Hematopoietic multipotent progenitor cell treated with erythropoietin and hydrocortisone succinate and interleukin-3 and kit ligand, for 8 days (in vitro differentiated cells): ENCODE data around the gene CSGALNACT2.

Experiments used
- DNase-seq: peaks from one replicate; pipeline ENCODE4 v3.0.0-alpha.2; 2015

Gene CSGALNACT2

GRCh38 chr10:43124574-43125273, 13.5 kb upstream of the CSGALNACT2 start:
- no peak for DNase-seq

DNA sequence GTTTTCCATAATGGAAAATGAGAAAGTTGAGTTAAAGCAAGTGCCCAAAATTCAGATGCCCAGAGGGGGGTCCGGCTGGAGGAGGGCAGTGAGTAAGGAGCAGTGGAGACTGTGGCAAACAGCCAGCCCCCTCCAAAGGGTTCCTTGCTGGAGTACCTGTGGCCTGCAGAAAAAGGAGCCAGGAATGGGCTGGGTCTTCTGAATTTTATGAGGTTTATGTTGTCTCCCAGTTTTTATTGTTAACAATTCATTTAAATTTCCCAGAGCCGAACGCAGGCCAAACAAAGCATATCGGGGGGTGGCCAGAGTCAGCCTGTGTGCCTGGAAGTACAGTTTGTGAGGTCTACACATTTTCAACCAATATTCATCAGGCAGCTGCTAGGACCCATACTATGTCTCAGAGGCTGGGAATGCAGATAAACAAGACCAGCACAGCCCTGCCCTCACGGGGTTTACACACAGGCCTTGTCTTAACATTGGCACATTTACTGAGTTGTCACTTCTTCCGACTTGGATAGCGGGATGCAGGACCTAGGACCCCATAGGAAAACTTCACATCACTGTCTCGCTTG, 12.9 kb upstream of the CSGALNACT2 start:
- no peak for DNase-seq

GRCh38 chr10:43125881-43126731, 12.1 kb upstream of the CSGALNACT2 start:
- no peak for DNase-seq

GRCh38 chr10:43126759-43127424, 11.4 kb upstream of the CSGALNACT2 start:
- DNase-seq: no peak

DNA sequence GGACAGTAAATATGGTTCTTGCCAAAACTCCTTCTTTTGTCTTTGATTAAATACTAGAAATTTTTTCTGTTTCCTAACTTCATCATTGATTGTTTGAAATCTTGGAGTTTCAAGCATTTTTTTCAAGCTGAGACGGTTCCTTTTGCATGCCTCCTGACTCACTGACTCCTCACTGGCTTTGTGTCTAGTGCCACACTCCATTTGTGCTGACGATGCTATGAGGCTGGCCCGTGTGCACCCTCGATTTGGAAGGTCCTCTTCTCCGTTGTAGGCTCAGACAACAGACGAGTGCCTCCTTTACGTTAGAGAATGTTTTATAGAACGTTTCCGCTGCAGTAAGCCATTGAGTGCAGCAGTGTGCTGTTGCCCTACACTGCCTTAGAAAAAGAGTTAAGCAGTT, 10.8 kb upstream of the CSGALNACT2 start:
- DNase-seq: no peak

DNA sequence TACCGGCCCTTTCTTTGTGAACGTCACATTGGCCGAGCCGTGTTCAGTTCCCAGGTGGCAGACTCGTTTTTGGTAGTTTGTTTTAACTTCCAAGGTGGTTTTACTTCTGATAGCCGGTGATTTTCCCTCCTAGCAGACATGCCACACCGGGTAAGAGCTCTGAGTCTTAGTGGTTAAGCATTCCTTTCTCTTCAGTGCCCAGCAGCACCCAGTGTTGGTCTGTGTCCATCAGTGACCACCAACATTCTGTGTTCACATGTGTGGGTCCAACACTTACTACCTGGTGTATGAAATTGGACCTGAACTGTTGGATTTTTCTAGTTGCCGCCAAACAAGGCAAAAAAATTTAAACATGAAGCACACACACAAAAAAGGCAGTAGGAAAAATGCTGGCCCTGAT, 9.9 kb upstream of the CSGALNACT2 start:
- DNase-seq: no peak

DNA sequence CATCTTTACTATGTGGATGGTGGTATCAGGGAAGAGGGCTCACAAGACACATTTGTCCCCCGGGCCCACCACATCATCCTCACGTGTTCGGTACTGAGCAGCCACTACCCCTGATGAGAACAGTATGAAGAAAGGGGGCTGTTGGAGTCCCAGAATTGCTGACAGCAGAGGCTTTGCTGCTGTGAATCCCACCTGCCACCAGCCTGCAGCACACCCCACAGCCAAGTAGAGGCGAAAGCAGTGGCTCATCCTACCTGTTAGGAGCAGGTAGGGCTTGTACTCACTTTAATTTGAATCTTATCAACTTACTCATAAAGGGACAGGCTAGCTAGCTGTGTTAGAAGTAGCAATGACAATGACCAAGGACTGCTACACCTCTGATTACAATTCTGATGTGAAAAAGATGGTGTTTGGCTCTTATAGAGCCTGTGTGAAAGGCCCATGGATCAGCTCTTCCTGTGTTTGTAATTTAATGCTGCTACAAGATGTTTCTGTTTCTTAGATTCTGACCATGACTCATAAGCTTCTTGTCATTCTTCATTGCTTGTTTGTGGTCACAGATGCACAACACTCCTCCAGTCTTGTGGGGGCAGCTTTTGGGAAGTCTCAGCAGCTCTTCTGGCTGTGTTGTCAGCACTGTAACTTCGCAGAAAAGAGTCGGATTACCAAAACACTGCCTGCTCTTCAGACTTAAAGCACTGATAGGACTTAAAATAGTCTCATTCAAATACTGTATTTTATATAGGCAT, 9.1 kb upstream of the CSGALNACT2 start:
- peak; percentile 58 for DNase-seq

DNA sequence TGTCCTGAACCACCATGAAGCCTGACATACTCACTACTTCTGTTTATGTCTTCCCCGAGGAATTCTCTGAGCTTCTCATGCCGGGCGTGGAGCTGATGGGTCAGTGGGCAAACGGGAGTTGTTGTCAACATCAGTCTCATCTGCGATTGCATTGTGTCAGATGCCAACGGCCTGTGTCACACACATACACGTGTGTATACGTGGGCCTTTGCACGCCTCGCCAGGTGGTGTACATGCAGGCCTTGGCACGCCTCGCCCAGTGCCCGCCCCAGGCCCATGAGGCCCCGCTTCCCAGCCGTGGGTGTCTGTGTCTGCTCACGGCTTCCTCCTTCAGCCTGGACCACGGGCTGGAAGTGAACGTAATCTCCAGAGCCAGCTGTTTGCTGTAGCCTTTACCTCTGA, 7.5 kb upstream of the CSGALNACT2 start:
- no peak for DNase-seq

- no peak for DNase-seq
Measured at GRCh38 chr10:43131256-43131655, 7.0 kb upstream of the CSGALNACT2 start.

- DNase-seq: no peak
Measured at GRCh38 chr10:43131906-43132305, 6.3 kb upstream of the CSGALNACT2 start.

DNA sequence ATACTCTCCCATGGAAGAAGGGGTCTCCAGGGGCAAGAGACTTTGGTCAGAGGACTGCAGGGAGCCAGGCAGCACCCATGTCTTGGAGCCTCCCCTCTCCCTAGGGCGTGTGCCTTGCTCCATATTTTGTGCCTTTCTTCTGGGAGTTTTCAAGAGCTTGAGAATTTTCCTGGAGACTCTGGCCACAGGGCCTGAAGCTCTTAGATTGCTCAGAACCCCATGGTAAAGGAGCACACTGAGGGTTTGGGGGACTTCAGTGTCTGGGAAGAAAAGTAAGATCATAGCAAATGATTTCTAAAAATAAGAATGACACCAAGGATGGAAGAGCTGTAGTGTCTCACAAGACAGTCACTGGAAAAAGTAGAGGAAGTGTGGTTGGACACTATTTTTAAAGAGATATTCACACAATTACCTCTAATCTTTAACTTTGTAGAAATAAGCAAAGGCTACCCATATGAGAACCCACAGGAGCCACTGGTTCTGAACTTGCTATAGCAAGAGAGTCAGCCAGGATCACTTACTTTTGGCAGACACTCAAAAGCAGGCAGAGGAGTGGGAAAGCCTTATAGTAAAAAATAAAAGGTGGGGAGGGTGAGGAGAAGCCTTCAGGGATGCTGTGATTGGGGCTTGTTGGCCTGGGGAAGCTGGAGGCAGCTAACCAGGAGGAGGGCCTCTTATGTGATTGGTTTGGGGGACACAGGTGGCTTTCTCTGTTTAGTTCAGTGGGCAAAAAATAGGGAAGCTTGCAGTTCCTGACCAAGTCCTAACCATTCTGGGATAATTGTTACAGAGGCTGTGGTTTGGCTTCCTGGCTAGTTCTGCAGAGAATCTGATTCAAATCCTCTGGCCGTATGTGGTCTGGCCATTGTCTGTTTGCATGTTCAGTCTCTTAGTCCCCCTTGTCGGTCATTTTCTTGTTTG, 5.1 kb upstream of the CSGALNACT2 start:
- no peak for DNase-seq

GRCh38 chr10:43134126-43134905, 3.9 kb upstream of the CSGALNACT2 start:
- DNase-seq: no peak

GRCh38 chr10:43135064-43135463, 3.2 kb upstream of the CSGALNACT2 start:
- no peak for DNase-seq

GRCh38 chr10:43135656-43136055, 2.6 kb upstream of the CSGALNACT2 start:
- no peak for DNase-seq

- DNase-seq: no peak
Measured at GRCh38 chr10:43136432-43136831, 1.8 kb upstream of the CSGALNACT2 start.

GRCh38 chr10:43136995-43137716, 1.1 kb upstream of the CSGALNACT2 start:
- DNase-seq: no peak

DNA sequence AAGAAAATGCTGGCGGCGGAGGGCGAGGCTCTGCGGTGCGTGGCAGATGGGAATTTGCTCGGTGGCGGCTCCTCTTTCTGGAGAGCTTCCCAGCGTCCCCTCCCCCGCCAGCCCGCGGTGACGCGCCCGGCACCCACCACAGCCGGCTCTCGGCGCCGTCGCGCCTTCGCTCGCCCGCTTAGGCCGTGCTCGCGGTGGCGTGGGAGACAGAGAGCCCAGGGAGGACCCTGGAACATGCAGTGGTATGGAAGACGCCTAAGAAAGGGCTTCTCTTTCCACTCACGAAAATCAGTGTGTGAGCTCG, 576 bp upstream of the CSGALNACT2 start:
- peak; percentile 19 for DNase-seq

DNA sequence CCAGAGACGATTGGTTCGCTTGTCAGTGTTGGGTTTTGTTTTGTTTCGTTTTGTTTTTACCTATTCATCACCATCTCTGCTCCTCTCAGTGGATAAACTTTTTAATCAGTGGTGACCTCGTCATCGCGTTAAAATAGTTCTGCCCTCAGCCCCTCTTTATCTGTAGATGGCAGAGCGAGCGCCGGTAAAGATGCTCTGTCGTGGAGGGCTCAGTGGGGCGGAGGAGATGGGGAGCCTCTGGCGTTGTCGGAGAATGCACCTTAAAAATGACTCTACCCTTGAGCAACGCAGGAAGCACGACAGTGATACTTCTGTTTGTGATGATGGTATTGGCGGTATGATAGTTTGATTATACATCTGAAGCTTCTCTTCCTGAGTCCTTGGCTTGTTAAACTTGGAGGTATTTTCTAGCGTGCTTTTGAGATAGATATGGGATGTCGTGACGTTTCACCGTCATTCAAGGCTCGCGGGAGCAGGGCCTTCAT, 554 bp downstream of the CSGALNACT2 start:
- peak; percentile 71 for DNase-seq

GRCh38 chr10:43141421-43141820, 3.2 kb downstream of the CSGALNACT2 start:
- DNase-seq: no peak

DNA sequence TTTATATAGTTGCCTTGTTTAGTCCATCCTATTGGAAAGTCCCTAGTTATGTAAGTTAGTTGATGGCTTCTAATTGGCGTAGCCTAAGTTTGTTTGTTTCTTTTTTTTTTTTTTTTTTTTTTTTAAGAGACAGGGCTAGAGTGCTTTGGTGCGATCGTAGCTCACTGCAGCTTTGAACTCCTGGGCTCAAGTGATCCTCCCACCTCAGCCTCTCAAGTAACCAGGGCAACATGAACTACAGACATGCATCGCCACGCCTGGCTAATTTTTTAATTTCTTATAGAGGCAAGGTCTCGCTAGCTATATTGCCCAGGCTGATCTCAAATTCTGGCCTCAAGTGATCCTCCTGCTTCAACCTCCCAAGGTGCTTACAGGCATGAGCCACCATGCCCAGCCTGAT, 7.1 kb downstream of the CSGALNACT2 start:
- no peak for DNase-seq
